CD4-positive, CD25-positive, alpha-beta regulatory T cell (primary cell): Measurements from ENCODE around the gene FSTL4. TPM values are rescaled to one million over a fixed set of nuclear protein-coding genes. Genes with fewer than 3 reads are reported as not detected.
A peak's percentile ranks its signal among the peaks of the same experiment; 100 is the strongest.

Source experiments
- ATAC-seq, 2 donors: fragments of 150-1000 bp; cut with Tn5 transposase; one replicate each; pipeline ENCODE4 v1.10.0; 2021; ENCODE audit warnings: low read depth in 2 of 2, moderate number of reproducible peaks in 2 of 2, moderate library complexity in 1 of 2
- DNase-seq, 3 donors: peaks; one replicate each; pipeline versions ENCODE4 v3.0.0 to v3.0.0-alpha.2; 2012 to 2022; ENCODE audit warnings: mixed read lengths in 1 of 3
- H3K27ac ChIP-seq: one replicate; pipeline ENCODE4 v1.7.0; 2013; ENCODE audit warnings: mild to moderate bottlenecking, low read length; ENCODE audit not compliant: insufficient read depth, poor library complexity, severe bottlenecking
- H3K27me3 ChIP-seq: one replicate; pipeline ENCODE4 v1.7.0; 2013; ENCODE audit warnings: low read length; ENCODE audit not compliant: control insufficient read depth, insufficient read depth
- H3K36me3 ChIP-seq: one replicate; pipeline ENCODE4 v1.7.0; 2013; ENCODE audit warnings: mild to moderate bottlenecking, low read length, moderate library complexity; ENCODE audit not compliant: control insufficient read depth, insufficient read depth
- H3K4me1 ChIP-seq: 2 replicates; pipeline ENCODE4 v1.7.0; 2013; ENCODE audit warnings: mild to moderate bottlenecking, low read length; ENCODE audit not compliant: insufficient read depth, control insufficient read depth, poor library complexity, severe bottlenecking
- H3K4me3 ChIP-seq: one replicate; pipeline ENCODE4 v1.7.0; 2013; ENCODE audit warnings: low read depth, mild to moderate bottlenecking, low read length, moderate library complexity
- H3K9me3 ChIP-seq, 2 experiments: 1 replicate in 1 of 2; 2 replicates in 1 of 2; pipeline ENCODE4 v1.7.0; 2013; ENCODE audit warnings: low read length in 2 of 2, mild to moderate bottlenecking in 1 of 2, moderate library complexity in 1 of 2; ENCODE audit not compliant: control insufficient read depth in 2 of 2
- H3K27ac Mint-ChIP-seq, 3 donors: one replicate each; pipeline ENCODE4 v1.8.0; 2020 to 2022; ENCODE audit warnings: mild to moderate bottlenecking in 3 of 3, mixed read lengths in 3 of 3, moderate library complexity in 2 of 3
- H3K27me3 Mint-ChIP-seq: one replicate; pipeline ENCODE4 v1.8.0; 2022; ENCODE audit warnings: mild to moderate bottlenecking, mixed read lengths
- H3K36me3 Mint-ChIP-seq: one replicate; pipeline ENCODE4 v1.8.0; 2020; ENCODE audit warnings: mixed read lengths
- H3K4me1 Mint-ChIP-seq, 4 donors: one replicate each; pipeline ENCODE4 v1.8.0; 2020 to 2022; ENCODE audit warnings: mixed read lengths in 4 of 4, mild to moderate bottlenecking in 1 of 4
- H3K4me3 Mint-ChIP-seq, 4 donors: one replicate each; pipeline ENCODE4 v1.8.0; 2020 to 2022; ENCODE audit warnings: mild to moderate bottlenecking in 4 of 4, mixed read lengths in 4 of 4, moderate library complexity in 3 of 4
- H3K9me3 Mint-ChIP-seq, 7 donors: one replicate each; pipeline ENCODE4 v1.8.0; 2020 to 2022; ENCODE audit warnings: mixed read lengths in 7 of 7, mild to moderate bottlenecking in 3 of 7, moderate library complexity in 2 of 7
- polyA plus RNA-seq, 4 donors: library from polyadenylated mRNA; unstranded; fragments of 300-500 nt; fragmentation: Illumina TruSeq; gene quantifications; one replicate each; pipeline ENCODE4 v1.2.3, GENCODE V29; 2021
- total RNA-seq: library from RNA; stranded (reverse); gene quantifications from one replicate; pipeline ENCODE4 v1.2.3, GENCODE V29; 2022

Gene FSTL4
- total and polyA plus RNA-seq, 5 donors from 2014 or later = 0.57 TPM; not detected in 4

- Mint-ChIP-seq H3K4me1 (no peaks in the 10 kb centered on the region), H3K9me3 (no peaks in the 10 kb centered on the region), H3K27me3 (peaks cover 6% of the 10 kb centered on the region), H3K27ac (no peak overlapping the region), H3K4me3 (no peak overlapping the region), H3K36me3 (no peaks in the 10 kb centered on the region)
- H3K36me3 ChIP-seq = no peaks in the 10 kb centered on the region
- no peaks in the 10 kb centered on the region for H3K4me1 ChIP-seq
- H3K27ac ChIP-seq = no peak overlapping the region
- no peaks in the 10 kb centered on the region for H3K27me3 ChIP-seq
- no peak for DNase-seq
- H3K9me3 ChIP-seq = no peaks in the 10 kb centered on the region
- no peak overlapping the region for H3K4me3 ChIP-seq
- no peak for ATAC-seq
These were observed 345.8 kb downstream of the FSTL4 start for GRCh38 chr5:133266527-133266878.

- no peaks in the 10 kb centered on the region for H3K36me3 Mint-ChIP-seq
- no peaks in the 10 kb centered on the region for H3K4me1 ChIP-seq
- no peak for ATAC-seq
These were observed 346.4 kb downstream of the FSTL4 start for GRCh38 chr5:133265720-133266526.

GRCh38 chr5:133265257-133265656, 347.1 kb downstream of the FSTL4 start:
- Histone ChIP-seq H3K27me3 (no peaks in the 10 kb centered on the region), H3K4me3 (no peak overlapping the region), H3K4me1 (no peaks in the 10 kb centered on the region), H3K9me3 (no peaks in the 10 kb centered on the region), H3K36me3 (no peaks in the 10 kb centered on the region), H3K27ac (no peak overlapping the region)
- Mint-ChIP-seq H3K4me1 (no peaks in the 10 kb centered on the region), H3K27me3 (peaks cover 6% of the 10 kb centered on the region), H3K4me3 (no peak overlapping the region), H3K36me3 (no peaks in the 10 kb centered on the region), H3K27ac (no peak overlapping the region), H3K9me3 (no peaks in the 10 kb centered on the region)
- ATAC-seq = no peak
- no peak for DNase-seq

More at GRCh38 chr5:133265720-133266526, 346.4 kb downstream of the FSTL4 start:
- Histone ChIP-seq H3K27ac (no peak overlapping the region), H3K4me3 (no peak overlapping the region), H3K36me3 (no peaks in the 10 kb centered on the region), H3K27me3 (no peaks in the 10 kb centered on the region), H3K9me3 (no peaks in the 10 kb centered on the region)
- Mint-ChIP-seq H3K4me1 (no peaks in the 10 kb centered on the region), H3K9me3 (no peaks in the 10 kb centered on the region), H3K27ac (no peak overlapping the region), H3K27me3 (peaks cover 6% of the 10 kb centered on the region), H3K4me3 (no peak overlapping the region)
- no peak for DNase-seq

DNA sequence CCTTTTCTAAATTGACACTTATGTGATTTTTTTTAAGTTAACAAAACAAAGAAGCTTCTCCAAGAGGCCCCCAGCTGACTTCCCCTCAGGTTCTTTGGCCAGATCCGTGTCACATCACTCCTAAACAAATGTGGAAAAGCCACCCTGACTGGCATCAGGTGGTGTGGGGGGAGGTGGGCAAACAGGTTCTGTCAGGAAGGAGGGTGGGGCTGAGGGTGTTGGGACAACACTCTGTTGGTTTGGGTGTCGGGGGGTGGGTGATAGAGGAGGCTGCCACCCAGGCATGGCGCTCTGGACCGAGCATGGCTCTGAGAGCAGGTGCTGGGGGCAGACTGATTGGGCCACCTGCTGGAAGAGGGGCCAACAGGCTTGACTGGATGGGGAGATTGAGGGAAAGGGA, 349.7 kb downstream of the FSTL4 start:
- Histone ChIP-seq H3K27ac (no peak overlapping the region), H3K9me3 (no peaks in the 10 kb centered on the region), H3K4me1 (no peaks in the 10 kb centered on the region), H3K36me3 (no peaks in the 10 kb centered on the region), H3K27me3 (no peaks in the 10 kb centered on the region), H3K4me3 (no peak overlapping the region)
- H3K27ac Mint-ChIP-seq = no peak overlapping the region
- DNase-seq (no peak), ATAC-seq (no peak)
- H3K9me3 Mint-ChIP-seq = no peaks in the 10 kb centered on the region
- H3K4me1 Mint-ChIP-seq = no peaks in the 10 kb centered on the region
- H3K27me3 Mint-ChIP-seq = peaks cover 12% of the 10 kb centered on the region
- H3K36me3 Mint-ChIP-seq = no peaks in the 10 kb centered on the region
- no peak overlapping the region for H3K4me3 Mint-ChIP-seq

GRCh38 chr5:133261993-133262392, 350.3 kb downstream of the FSTL4 start:
- Mint-ChIP-seq H3K27ac (no peak overlapping the region), H3K36me3 (no peaks in the 10 kb centered on the region), H3K4me3 (no peak overlapping the region), H3K27me3 (peaks cover 10% of the 10 kb centered on the region), H3K4me1 (no peaks in the 10 kb centered on the region), H3K9me3 (no peaks in the 10 kb centered on the region)
- DNase-seq = no peak
- Histone ChIP-seq H3K27ac (no peak overlapping the region), H3K27me3 (no peaks in the 10 kb centered on the region), H3K4me3 (no peak overlapping the region), H3K4me1 (no peaks in the 10 kb centered on the region), H3K36me3 (no peaks in the 10 kb centered on the region), H3K9me3 (no peaks in the 10 kb centered on the region)
- ATAC-seq = no peak

DNA sequence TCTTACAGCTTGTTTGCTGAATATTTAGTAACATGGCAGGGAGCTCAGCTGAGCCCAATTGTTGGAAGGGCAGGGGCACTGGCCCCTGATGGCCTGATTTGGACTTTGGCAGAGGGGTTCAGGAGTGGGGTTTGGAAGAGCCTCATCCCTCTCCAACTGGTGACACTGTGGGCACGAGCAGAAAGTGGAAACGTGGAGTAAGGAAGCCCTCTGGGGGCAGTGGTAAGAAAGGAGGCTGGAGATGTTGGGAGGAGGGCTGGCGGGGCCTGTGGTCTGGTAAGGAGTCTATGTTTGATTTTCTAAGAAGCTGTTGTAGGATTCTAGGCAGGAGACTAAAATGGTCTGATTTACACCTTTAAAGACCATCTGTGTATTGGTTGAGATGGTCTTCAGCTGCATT, 351.6 kb downstream of the FSTL4 start:
- Mint-ChIP-seq H3K4me3 (no peak overlapping the region), H3K4me1 (no peaks in the 10 kb centered on the region), H3K36me3 (no peaks in the 10 kb centered on the region), H3K27me3 (peaks cover 6% of the 10 kb centered on the region), H3K9me3 (no peaks in the 10 kb centered on the region), H3K27ac (no peak overlapping the region)
- H3K4me3 ChIP-seq = no peak overlapping the region
- DNase-seq (no peak), ATAC-seq (no peak)
- no peaks in the 10 kb centered on the region for H3K36me3 ChIP-seq
- H3K27ac ChIP-seq = no peak overlapping the region
- no peaks in the 10 kb centered on the region for H3K27me3 ChIP-seq
- no peaks in the 10 kb centered on the region for H3K9me3 ChIP-seq
- H3K4me1 ChIP-seq = no peaks in the 10 kb centered on the region

GRCh38 chr5:133259199-133259997, 352.9 kb downstream of the FSTL4 start:
- Mint-ChIP-seq H3K9me3 (no peaks in the 10 kb centered on the region), H3K36me3 (no peaks in the 10 kb centered on the region), H3K4me1 (no peaks in the 10 kb centered on the region), H3K27ac (no peak overlapping the region), H3K4me3 (no peak overlapping the region), H3K27me3 (peaks cover 6% of the 10 kb centered on the region)
- no peaks in the 10 kb centered on the region for H3K4me1 ChIP-seq
- no peak for ATAC-seq
- no peak overlapping the region for H3K27ac ChIP-seq
- H3K4me3 ChIP-seq = no peak overlapping the region
- peak in 1 of 3 donors; percentile 26 for DNase-seq
- H3K9me3 ChIP-seq = no peaks in the 10 kb centered on the region
- H3K36me3 ChIP-seq = no peaks in the 10 kb centered on the region
- H3K27me3 ChIP-seq = no peaks in the 10 kb centered on the region
